Dermis microvascular lymphatic vessel endothelial cell (primary cell): ENCODE data around the gene GAK. TPM values are rescaled to one million over a fixed set of nuclear protein-coding genes. Genes with fewer than 3 reads are reported as not detected.

ENCODE experiments used
- DNase-seq, 2 donors: peaks; one replicate each; pipeline versions ENCODE4 v3.0.0 to v3.0.0-alpha.2; 2010; ENCODE audit warnings: low read depth in 2 of 2
- total RNA-seq: library from RNA; depleted of rRNA; stranded (reverse); fragments of >200 nt; gene quantifications from 2 replicates; pipeline ENCODE4 v1.2.1, GENCODE V29; 2014

GAK gene
- total RNA-seq, 1 donor from 2014 or later: 45.1 TPM

DNA sequence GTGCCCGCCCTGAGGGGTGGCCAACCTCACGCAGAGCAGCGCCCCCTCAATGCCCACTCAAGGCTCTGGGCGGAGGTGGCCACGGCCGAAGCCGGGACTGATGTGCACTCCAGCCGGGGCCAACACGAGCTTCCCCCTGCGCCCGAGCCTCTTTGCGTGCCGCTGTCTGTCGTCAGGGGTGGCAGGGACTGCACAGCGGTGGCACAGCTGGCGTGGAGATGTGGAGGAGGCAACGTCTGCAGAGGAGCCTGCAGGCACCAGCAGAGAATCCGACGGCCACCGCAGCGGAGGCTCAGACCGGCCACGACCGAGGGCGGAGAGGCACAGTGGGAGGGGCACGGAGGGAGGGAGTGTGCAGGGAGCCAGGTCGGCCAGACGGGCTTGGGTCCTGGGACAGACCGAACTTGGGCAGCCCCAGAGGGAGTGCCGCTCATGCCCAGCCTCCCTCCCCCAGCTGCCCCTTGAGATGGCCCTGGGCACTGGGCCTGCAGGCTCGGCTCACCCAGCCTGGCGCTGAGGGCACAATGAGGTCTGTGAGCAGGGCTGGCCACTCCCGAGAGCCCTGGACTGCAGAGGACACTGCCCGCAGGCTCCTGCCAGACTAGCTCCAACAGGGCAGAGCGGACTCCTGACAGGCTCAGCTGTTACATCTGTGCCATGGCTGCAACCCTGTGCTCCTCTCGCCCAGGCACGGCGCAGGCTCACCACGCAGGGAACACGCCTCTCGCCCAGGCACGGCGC is 59.7 kb downstream of the GAK start:
- DNase-seq: no peak

DNA sequence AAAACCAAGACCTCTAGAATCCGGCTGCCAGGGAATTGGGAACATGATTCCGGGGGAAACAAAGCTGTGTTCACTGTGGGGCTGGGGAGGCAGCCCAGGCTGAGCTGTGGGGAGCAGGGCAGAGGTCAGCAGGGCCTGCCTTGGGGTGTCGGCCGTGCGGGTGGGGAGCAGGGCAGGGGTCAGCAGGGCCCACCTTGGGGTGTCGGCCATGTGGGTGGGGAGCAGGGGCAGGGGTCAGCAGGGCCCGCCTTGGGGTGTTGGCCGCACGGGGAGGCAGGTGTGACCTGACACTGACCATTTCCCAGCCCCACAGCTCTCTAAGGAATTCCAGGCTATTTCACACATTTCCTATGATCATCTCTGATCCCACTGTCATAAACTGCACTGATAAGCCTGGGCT is 60.6 kb downstream of the GAK start:
- no peak for DNase-seq

DNA sequence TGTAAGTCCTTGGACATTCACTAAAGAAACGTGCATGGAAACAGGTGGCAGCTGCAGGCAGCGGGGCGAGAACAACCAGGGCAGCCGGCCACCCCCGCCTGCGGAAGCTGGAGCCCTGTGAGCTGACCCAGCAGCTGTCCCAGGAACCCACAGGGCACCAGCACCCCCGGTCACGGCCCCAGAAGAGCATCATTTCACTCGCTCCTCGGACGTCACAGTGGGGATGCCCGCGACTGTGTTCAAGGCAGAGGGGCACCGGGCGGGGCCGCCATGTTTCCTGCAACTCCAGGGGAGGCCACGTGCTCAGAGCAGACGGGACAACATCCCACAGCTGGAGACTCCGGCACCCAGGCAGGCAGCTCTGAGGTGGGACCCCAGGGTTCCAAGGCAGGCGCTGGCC is 61.2 kb downstream of the GAK start:
- DNase-seq: no peak

DNA sequence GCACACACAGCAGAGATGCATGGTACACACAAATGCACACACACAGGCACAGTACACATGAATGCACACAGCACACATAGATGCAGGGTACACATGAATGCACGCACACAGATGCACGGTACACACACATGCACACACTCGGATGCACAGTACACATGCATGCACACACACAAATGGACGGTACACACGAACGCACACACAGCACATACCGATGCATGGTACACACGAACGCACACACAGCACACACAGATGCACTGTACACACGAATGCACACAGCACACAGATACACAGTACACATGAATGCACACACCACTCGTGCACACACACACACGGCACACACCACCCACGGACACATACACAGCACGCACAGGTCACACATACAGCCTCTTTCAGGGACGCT is 62.3 kb downstream of the GAK start:
- DNase-seq: no peak

DNA sequence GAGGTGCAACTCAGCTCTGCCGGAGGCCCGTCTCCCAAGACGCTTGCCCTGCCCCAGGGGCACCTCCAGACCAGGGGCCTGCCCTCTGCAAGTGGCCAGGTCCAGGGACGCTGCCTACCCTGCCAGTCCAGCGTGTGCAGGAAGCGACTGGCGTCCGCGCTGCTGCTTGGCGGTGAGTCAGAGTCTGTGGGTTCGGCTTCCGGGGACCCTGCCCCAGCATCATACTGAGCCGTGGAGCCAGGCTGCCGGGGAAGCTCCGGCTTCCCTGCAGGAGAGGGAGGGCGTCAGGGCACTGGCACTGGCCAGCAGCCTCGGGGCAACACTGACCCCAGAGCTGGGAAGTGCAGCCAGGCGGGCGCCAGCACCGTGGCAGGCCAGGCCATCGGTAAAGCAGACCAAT is 63.7 kb downstream of the GAK start:
- DNase-seq: no peak

DNA sequence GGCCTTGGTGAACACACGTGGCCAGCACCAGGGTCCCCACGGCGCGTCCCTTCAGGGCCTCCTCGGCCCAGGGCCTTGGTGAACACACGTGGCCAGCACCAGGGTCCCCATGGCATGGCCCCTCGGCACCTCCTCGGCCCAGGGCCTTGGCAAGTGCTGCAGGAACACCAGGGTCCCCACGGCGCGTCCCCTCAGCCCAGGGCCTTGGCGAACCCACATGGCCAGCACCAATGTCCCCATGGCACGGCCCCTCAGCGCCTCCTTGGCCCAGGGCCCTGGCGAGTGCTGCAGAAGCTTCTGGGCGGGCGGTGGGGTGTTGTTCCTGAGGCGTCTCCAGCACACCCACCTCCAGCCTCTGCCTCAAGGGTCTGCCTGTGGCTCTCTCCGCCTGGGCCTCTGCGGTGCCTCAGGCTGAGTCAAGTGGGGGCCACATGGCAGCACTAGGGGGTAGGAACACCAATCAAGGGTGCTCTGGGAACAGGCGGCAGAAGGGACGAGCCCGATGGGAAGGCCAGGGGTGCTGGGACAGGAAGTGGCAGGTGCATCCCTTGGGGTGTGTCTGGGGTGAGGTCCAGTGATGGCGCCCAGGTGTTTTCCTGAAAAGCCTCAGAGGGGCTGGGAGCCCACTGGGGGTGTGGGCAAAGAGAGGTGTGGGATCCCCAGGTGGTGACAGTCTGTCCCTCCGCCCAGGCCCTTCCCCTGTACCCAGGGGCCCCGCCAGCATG is 64.4 kb downstream of the GAK start:
- no peak for DNase-seq

DNA sequence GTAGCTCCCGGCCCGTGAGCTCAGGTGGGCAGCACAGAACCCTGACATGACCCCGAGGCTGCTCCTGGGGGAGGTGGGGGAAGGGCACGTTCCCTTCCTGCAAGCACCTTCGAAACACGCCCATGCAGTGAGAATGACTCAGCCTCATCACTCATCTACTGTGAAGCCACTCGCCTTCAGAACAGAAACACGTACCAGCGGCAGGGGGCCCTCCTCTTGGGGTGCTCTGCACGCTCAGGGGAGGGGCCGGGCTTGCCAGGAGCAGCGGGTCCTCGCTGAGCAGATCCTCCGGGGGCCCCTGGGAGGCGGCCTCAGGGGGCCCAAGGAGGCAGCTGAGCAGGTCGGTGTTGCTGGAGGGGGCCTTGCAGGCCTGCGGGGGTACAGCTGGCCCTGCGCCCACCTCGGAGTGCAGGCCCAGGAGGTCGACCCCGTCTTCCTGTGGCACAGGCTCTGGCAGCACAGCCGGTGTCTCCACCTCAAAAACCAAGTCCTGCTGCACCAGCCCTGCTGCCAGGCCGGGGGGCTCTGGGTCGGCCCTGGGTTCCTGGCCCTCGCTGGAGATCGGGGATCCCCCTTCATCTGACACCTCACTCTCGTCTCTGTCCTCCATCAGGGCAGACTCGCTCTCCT is 65.2 kb downstream of the GAK start:
- DNase-seq: no peak

DNA sequence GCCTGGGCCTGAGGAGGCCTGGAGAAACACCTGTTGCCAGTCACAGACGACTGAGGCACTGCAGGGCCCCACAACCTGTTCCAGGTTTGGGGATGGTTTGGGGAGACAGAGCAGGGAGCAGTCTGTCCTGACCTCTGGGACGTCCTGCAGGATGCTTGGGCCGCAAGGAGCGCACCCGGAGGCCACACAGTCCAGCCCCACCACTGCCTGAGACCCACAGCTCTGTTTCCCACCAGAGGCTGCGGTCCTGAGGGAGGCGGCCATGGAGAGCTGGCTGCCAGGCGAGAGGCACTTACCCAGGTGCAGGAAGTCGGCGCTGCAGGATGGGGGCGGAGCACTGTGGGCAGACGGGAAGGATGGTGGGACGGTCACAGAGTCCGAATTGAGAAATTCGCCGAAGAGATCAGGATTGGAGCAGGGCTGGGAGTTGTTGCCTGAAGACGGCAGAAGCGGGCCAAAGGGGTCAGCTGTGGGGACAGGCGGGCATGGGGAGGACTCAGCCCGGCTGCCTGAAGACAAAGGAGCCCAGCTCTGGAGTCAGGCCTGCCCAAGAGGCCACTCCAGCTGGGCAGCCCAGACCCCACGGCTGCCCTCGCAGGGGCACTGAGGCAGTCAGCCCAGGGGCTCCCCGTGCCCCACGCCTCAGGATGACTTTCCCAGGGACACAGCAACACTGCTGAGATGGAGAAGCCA is 65.9 kb downstream of the GAK start:
- no peak for DNase-seq

DNA sequence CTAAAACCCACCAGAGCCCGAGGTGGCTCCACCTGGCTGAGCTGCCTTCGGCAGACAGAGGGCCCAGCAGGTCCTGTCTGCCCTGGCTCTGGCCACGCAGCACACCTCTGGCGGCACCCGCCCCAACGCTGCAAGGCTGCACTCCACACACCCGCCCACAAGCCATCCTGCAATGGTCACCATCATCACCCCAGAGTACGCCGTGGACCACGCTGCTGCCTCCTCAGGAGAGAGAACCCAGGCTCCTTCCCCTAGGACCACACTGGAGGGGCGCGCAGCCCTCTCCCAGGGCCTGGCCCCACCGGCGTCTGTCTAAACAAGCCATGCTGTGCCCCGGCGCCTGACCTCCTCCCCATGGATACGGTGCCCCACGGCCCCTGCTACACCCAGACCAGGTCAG is 66.5 kb downstream of the GAK start:
- DNase-seq: no peak

DNA sequence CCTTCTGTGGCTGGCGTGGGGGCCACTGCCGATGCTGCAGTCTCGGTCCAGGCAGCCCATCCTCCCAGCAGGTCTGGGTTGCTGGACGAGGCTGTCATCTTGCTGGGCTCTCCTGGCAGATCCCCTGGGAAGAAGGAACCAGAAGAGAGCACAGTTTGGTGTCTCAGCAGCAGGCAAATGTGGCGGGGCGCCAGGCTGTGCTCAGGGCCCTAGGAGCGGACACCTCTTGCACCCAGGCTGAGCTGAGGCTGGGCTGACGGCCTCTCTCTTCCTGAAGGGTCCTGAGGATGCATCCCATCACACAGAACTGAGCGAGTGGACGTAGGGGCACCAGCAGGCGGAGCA is 67.0 kb downstream of the GAK start:
- no peak for DNase-seq

DNA sequence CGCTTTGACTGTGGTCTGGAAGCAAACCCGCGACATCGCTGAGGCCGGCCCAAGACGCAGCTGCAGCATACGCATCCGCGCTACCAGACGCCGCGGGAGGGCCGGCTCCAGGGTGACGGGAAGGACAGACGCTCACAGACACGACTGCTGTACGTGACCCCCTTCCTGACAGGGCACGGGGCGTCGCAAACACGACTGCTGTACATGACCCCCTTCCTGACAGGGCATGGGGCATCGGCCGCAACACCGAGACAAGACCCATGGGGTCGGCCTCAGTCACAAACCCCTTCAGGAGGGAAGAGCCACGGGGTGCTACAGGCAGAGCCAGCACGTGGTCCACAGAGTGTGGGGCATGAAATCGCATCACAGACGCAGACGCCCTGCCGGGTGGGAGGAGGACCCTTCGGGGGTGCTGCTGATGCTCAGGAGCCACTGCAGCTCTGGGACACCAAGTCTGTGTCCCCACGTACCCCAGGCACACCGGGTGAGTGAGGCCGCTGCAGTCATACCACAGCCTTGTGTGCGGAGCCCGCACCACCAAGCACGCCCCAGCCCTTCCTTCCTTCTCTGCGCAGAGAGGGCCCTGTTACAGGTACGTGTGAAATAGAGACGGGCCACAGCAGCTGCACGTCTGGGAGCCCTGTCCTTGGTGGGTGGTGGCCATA is 67.5 kb downstream of the GAK start:
- DNase-seq: no peak

DNA sequence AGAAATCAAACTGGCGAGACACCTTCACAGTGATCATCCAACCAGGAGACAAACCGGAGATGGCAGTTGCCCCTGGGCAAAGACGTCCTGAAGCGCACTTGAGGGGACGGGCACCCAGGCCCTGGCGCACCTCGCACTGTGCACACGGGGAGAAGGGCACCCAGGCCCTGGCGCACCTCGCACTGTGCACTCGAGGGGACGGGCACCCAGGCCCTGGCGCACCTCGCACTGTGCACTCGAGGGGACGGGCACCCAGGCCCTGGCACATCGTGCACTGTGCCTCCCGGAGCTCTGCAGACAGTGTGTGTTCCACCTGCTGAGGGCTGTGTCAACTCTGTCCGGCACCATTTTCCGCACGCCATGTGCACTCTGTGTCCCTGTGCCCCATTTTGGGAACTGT is 71.6 kb downstream of the GAK start:
- DNase-seq: no peak

DNA sequence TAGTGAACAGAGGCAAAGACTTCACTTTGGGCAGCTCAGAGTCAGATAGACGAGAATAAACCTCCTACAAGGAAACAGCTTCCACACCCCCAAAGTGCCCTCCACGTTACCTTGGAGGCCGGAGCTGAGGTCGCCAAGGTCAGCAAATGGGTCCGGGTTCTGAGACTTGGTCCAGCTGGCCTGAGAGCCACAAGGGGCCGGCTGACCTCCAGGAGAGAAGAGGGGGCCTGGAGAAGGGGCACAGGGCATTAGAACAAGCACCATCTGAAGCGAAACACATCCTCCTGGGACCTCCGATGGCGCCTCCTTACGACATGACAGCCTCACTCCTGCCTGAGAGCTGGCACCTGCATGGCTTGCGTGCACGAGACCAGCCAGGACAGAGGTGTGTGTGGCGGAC is 72.6 kb downstream of the GAK start:
- no peak for DNase-seq

DNA sequence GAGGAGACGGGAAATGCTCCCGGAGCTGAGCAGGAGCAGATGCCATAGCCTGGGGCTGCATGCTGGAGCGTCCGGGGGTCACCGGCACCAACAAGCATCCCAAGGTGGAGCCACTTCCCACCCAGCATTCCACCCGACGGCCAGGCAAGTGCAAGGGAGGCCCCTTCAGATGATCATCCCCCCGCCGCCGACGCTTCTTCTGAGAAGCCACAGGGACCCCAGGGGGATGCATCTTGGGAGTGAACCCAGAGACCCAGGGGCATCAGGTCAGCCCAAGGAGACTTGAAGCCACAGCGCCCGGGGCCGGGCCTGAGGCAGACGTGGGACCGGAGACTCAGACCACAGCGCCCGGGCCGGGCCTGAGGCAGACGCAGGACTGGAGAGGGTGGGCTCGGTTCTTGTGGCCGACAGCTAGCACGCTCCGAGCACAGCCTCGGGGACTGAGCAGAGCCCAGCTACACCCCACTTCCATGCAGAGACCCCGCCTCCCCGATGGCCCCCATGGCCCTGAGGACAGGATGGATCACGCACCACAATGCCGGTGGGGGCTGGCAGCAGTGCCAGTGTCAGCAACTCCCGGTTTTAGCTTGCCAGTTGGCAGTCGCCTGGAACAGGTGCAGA is 73.2 kb downstream of the GAK start:
- DNase-seq: no peak

DNA sequence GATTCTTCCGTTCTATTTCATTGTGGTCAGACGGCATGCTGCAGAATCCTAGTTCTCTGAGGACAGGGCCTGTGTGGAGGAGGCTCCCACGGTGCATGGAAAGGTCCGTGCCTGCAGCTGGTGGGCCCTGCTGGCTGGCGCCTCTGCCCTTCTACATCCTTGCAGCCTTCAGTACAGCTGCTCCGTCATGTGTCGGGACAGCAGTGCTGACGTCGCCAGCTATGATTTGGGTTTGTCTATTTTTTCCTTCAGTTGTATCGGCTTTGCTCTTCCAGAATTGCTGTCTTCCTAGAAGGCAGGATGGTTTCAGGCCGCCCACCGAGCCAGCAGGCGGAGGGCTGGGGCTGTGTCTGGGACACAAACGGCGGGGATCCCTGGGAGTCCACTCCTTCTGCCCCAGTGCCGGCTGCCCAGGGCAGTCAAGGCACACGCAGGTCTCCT is 74.1 kb downstream of the GAK start:
- DNase-seq: no peak

DNA sequence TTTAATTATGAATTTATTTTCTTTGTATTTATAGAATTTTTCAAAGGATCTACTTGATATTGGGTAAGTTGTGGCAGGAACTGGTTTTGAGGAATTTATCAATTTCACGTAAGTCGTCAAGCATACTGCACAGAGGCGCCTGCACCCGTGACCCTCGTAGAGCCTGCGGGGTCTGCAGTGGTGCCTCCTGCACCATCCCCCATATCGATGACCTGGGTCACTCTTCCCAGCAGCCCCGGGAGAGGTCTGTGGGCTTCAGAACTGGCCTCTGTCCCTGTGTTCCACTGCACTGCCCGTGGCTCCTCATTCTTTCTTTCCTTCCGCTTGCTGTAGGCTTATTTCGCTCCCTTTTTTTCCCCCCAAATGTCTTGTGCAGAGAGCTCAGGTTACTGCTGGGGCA is 74.7 kb downstream of the GAK start:
- no peak for DNase-seq

DNA sequence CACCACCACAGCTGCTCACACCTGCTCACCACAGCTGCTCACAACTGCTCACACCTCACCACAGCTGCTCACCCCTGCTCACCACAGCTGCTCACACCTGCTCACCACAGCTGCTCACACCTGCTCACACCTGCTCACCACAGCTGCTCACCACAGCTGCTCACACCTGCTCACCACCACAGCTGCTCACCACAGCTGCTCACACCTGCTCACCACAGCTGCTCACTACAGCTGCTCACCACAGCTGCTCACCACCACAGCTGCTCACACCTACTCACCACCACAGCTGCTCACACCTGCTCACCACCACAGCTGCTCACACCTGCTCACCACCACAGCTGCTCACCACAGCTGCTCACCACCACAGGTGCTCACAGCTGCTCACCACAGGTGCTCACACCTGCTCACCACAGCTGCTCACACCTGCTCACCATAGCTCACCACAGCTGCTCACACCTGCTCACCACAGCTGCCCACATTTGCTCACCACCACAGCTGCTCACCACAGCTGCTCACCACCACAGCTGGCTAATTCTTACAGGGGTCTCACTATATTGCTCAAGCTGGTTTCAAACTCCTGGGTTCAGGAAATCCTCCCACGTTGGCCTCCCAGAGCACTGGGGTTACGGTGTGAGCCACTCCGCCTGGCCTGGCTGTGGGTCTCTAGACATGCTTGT is 75.8 kb downstream of the GAK start:
- no peak for DNase-seq

DNA sequence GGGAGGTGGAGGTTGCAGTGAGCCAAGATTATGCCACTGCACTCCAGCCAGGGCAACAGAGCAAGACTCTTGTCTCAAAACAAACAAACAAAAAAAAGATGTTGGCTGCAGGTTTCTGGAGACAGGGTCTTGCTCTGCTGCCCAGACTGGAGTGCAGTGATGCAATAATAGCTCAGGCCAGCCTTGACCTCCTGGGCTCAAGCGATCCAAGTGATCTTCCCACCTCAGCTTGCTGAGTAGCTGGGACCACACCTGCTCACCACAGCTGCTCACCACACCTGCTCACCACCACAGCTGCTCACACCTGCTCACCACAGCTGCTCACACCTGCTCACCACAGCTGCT is 76.3 kb downstream of the GAK start:
- DNase-seq: no peak

DNA sequence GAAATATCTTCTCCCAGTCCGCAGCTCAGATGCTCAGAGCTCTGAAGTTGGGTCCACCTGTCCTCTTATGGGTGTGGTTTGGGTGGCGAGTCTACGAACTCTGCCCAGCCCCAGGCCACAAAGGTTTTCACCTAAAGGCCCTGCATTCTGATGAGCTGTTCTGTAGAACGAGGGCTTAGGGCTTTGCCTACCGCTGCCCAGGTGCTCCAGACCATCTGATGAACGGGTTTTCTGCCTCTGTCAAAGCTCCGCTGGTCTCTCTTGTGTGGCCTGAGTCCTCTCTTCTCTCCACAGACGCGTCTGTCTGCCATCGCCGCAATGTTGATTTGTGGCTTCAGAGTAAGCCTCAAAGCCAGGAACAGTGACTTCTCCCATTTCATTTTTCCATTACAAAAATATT is 77.8 kb downstream of the GAK start:
- DNase-seq: no peak

DNA sequence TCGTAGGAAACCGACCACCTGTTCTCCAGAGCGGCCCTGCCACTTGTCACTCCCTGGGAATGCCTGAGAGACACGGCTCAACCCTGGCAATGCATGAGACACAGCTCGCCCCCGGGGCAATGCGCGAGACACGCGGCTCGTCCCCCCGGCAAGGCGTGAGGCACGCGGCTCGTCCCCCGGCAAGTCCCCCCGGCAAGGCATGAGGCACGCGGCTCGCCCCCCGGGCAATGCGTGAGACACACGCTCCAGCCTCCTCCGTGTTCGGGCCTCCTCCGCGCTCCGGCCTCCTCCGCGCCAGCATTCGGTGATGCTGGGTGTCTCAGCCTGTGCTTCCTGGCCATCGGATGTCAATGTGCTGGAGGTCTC is 78.7 kb downstream of the GAK start:
- DNase-seq: no peak
